ENCODE data around the gene SHROOM3.

GRCh38 chr4:76806757-76807156 is 371.7 kb downstream of the SHROOM3 start:
- TF ChIP-seq POLR2A (IDR thresholded peaks at IDR 0.05) (no peak), CTCF (IDR thresholded peaks at IDR 0.05) (no peak), EP300 (IDR thresholded peaks at IDR 0.05) (no peak)
